Panc1 (cell line): Measurements from ENCODE around the gene NMD3. TPM values are rescaled to one million over a fixed set of nuclear protein-coding genes. Genes with fewer than 3 reads are reported as not detected.

ENCODE experiments used
- ATAC-seq: fragments of 200-7000 bp; cut with Tn5 transposase; 2 replicates; pipeline ENCODE4 v1.9.1; 2020; ENCODE audit warnings: mild to moderate bottlenecking, moderate library complexity
- BruUV-seq: library from RNA; stranded (reverse); fragments of 400-500 nt; replicated peaks from 2 replicates; lab custom pipeline; 2021; lab: Mats Ljungman, UMichigan
- CTCF ChIA-PET: fragments of 300-600 bp; sonication (Branson Sonifier 250); formaldehyde crosslinking; loops from one replicate; lab custom pipeline; 2022; ENCODE audit warnings: antibody characterized with exemption; lab: Charles Lee
- POLR2A ChIA-PET: fragments of 300-600 bp; sonication (Branson Sonifier 250); formaldehyde crosslinking; loops from one replicate; lab custom pipeline; 2022; ENCODE audit warnings: antibody characterized with exemption; lab: Charles Lee
- DNase-seq: peaks from one replicate; pipeline ENCODE4 v3.0.0-alpha.2; 2010; ENCODE audit warnings: low read depth, low spot score
- H3K27ac ChIP-seq: 2 replicates; pipeline ENCODE4 v1.5.1; 2011; ENCODE audit warnings: mild to moderate bottlenecking, low read length, inconsistent platforms
- H3K27me3 ChIP-seq: fragments of 200-500 bp; sonication (Bioruptor generic); 2 replicates; pipeline ENCODE4 v1.6.0; 2014; ENCODE audit warnings: low read length, inconsistent platforms; ENCODE audit not compliant: control insufficient read depth, insufficient read depth
- H3K36me3 ChIP-seq: fragments of 200-500 bp; sonication (Bioruptor generic); 2 replicates; pipeline ENCODE4 v1.5.1; 2014; ENCODE audit warnings: inconsistent platforms, mild to moderate bottlenecking, low read length, moderate library complexity; ENCODE audit not compliant: control insufficient read depth, insufficient read depth
- H3K4me1 ChIP-seq: 2 replicates; pipeline ENCODE4 v1.5.1; 2011; ENCODE audit warnings: inconsistent platforms, mild to moderate bottlenecking, low read length, moderate library complexity; ENCODE audit not compliant: control insufficient read depth, insufficient read depth
- H3K4me3 ChIP-seq, 2 experiments: 2 replicates each; pipeline ENCODE4 v1.5.1; 2011 to 2012; ENCODE audit warnings: low read depth in 2 of 2, low read length in 2 of 2, mild to moderate bottlenecking in 2 of 2, inconsistent platforms in 1 of 2, moderate library complexity in 1 of 2
- H3K9me3 ChIP-seq: fragments of 200-500 bp; sonication (Bioruptor generic); 2 replicates; pipeline ENCODE4 v1.5.1; 2014; ENCODE audit warnings: low read depth, mild to moderate bottlenecking, inconsistent platforms, low read length, moderate library complexity; ENCODE audit not compliant: control insufficient read depth, insufficient read depth
- CTCF ChIP-seq: fragments of 450-650 bp; IDR thresholded peaks from 2 replicates; pipeline ENCODE4 v1.5.1; 2017; ENCODE audit warnings: mild to moderate bottlenecking
- POLR2AphosphoS5 ChIP-seq: IDR thresholded peaks from 2 replicates; pipeline ENCODE4 v1.6.1; 2012; ENCODE audit warnings: mild to moderate bottlenecking, low read depth, low read length, moderate library complexity
- SIN3A ChIP-seq: IDR thresholded peaks from 2 replicates; pipeline ENCODE4 v1.6.1; 2012; ENCODE audit warnings: low read depth, mild to moderate bottlenecking, low read length, moderate library complexity, borderline replicate concordance; ENCODE audit not compliant: insufficient read depth
- TCF7L2 ChIP-seq: IDR thresholded peaks from 2 replicates; pipeline ENCODE4 v1.6.1; 2011; ENCODE audit warnings: mild to moderate bottlenecking, low read depth, low read length, inconsistent platforms
- in situ Hi-C: cut with HindIII; loops from 2 replicates; pipeline ENCODE4 v1.10.0; 2016; ENCODE audit warnings: low sequenced_read_pairs, low pct_unique_long_range_greater_than_20kb
- intact Hi-C: fragments of 100-400 bp; cut with micrococcal nuclease; formaldehyde crosslinking; loops from one replicate; pipeline ENCODE4 v1.10.0; 2022; ENCODE audit not compliant: unreplicated experiment
- total RNA-seq: library from RNA; stranded (reverse); gene quantifications from one replicate; pipeline ENCODE4 v1.2.1, GENCODE V29; 2021; ENCODE audit not compliant: unreplicated experiment
- TF ChIP-seq, protein P1 (sequence below), 2 experiments: IDR thresholded peaks; 2 replicates each; pipeline ENCODE4 v1.6.1; 2011 to 2012; ENCODE audit warnings: low read depth in 2 of 2, control low read depth in 1 of 2, low read length in 1 of 2, mild to moderate bottlenecking in 1 of 2, moderate library complexity in 1 of 2; ENCODE audit not compliant: insufficient read depth in 1 of 2

Gene NMD3
- total RNA-seq, 1 experiment from 2014 or later: 64.6 TPM

GRCh38 chr3:161251716-161252115, 30.6 kb downstream of the NMD3 start:
- no peak for TF ChIP-seq SIN3A
- TF ChIP-seq CTCF: no peak
- TF ChIP-seq TCF7L2: no peak
- TF ChIP-seq, protein P1, sequence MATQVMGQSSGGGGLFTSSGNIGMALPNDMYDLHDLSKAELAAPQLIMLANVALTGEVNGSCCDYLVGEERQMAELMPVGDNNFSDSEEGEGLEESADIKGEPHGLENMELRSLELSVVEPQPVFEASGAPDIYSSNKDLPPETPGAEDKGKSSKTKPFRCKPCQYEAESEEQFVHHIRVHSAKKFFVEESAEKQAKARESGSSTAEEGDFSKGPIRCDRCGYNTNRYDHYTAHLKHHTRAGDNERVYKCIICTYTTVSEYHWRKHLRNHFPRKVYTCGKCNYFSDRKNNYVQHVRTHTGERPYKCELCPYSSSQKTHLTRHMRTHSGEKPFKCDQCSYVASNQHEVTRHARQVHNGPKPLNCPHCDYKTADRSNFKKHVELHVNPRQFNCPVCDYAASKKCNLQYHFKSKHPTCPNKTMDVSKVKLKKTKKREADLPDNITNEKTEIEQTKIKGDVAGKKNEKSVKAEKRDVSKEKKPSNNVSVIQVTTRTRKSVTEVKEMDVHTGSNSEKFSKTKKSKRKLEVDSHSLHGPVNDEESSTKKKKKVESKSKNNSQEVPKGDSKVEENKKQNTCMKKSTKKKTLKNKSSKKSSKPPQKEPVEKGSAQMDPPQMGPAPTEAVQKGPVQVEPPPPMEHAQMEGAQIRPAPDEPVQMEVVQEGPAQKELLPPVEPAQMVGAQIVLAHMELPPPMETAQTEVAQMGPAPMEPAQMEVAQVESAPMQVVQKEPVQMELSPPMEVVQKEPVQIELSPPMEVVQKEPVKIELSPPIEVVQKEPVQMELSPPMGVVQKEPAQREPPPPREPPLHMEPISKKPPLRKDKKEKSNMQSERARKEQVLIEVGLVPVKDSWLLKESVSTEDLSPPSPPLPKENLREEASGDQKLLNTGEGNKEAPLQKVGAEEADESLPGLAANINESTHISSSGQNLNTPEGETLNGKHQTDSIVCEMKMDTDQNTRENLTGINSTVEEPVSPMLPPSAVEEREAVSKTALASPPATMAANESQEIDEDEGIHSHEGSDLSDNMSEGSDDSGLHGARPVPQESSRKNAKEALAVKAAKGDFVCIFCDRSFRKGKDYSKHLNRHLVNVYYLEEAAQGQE (IDR thresholded peaks at IDR 0.05; ENCODE audit: insufficient read depth in 1 of 2, low read depth in 2 of 2, low read length in 1 of 2): no peak
- TF ChIP-seq POLR2AphosphoS5: no peak
- in situ Hi-C loops: no loop called here
- Histone ChIP-seq H3K36me3 (peaks cover 65% of the 10 kb centered on the region), H3K27me3 (no peaks in the 10 kb centered on the region), H3K27ac (no peak overlapping the region), H3K4me3 (no peak overlapping the region), H3K9me3 (no peaks in the 10 kb centered on the region), H3K4me1 (no peaks in the 10 kb centered on the region)
- CTCF ChIA-PET: no interaction called here
- BruUV-seq: no TSS peak
- POLR2A ChIA-PET: no interaction called here
- no peak for DNase-seq
- ATAC-seq: no peak
- intact Hi-C loops: no loop called here

DNA sequence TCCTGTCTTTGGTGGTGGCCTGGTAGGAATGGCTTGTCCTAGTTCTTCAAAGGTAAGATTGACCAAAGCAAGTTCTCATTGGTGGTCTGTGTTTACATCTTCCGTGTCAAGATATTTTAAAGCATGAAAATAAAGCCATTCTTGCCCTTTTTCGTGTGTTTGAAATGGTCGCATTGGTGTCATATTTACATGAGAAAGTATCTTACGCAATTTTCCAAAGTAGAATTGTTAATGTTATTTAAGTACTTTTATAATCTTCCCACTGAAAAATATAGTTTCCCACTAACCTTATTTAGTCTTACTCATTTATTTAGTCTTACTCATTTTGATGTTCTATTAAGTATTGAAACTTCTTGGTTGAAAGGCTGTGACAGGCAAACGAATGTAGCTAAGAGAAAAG, 31.0 kb downstream of the NMD3 start:
- H3K36me3 ChIP-seq: peaks cover 62% of the 10 kb centered on the region
- DNase-seq (no peak), ATAC-seq (no peak)
- no peaks in the 10 kb centered on the region for H3K9me3 ChIP-seq
- in situ Hi-C loops (no loop called here), intact Hi-C loops (no loop called here)
- H3K27me3 ChIP-seq: no peaks in the 10 kb centered on the region
- no peak overlapping the region for H3K4me3 ChIP-seq
- ChIA-PET CTCF (interaction anchor here (0.7 kb wide), 1 partner anchor 651 kb away, joined by 3 read pairs; no protein-coding TSS in a partner anchor), POLR2A (no interaction called here)
- TF ChIP-seq TCF7L2 (no peak), CTCF (no peak), SIN3A (no peak), POLR2AphosphoS5 (no peak)
- TF ChIP-seq, protein P1 (IDR thresholded peaks at IDR 0.05; ENCODE audit: insufficient read depth in 1 of 2, low read depth in 2 of 2, low read length in 1 of 2): no peak
- BruUV-seq: no TSS peak
- no peaks in the 10 kb centered on the region for H3K4me1 ChIP-seq
- H3K27ac ChIP-seq: no peak overlapping the region
